Brain microvascular endothelial cell (primary cell): ENCODE results near the gene CDCP1.

Experiments
- DNase-seq: peaks from one replicate; pipeline ENCODE4 v3.0.0-alpha.2; 2020
- H3K27ac ChIP-seq: fragments of 250-450 bp; sonication (Bioruptor Pico); 2 replicates; pipeline ENCODE4 v1.5.1; 2020; ENCODE audit warnings: mild to moderate bottlenecking, moderate library complexity
- H3K27me3 ChIP-seq: fragments of 250-450 bp; sonication (Bioruptor Pico); replicated peaks from 2 replicates; pipeline ENCODE4 v1.5.1; 2020; ENCODE audit warnings: mild to moderate bottlenecking
- H3K36me3 ChIP-seq: fragments of 250-450 bp; sonication (Bioruptor Pico); replicated peaks from 2 replicates; pipeline ENCODE4 v1.5.1; 2020; ENCODE audit warnings: mild to moderate bottlenecking
- H3K4me3 ChIP-seq: 2 replicates; pipeline ENCODE4 v1.5.1; 2011; ENCODE audit warnings: low read depth, mild to moderate bottlenecking, control low read depth, low read length, moderate library complexity
- CTCF ChIP-seq: IDR thresholded peaks from 2 replicates; pipeline ENCODE4 v1.5.1; 2011; ENCODE audit warnings: low read depth, mild to moderate bottlenecking, moderate library complexity, low read length, control low read depth, inconsistent platforms; ENCODE audit errors: missing control alignments
- in situ Hi-C: cut with HindIII; loops from 2 replicates; pipeline ENCODE4 v1.10.0; 2017; ENCODE audit warnings: low sequenced_read_pairs, low pct_ligation_motif_present

The CDCP1 gene

GRCh38 chr3:45037720-45038455, 108.3 kb downstream of the CDCP1 start:
- Histone ChIP-seq H3K27me3 (no peaks in the 10 kb centered on the region), H3K4me3 (no peak overlapping the region), H3K27ac (no peak overlapping the region), H3K36me3 (no peaks in the 10 kb centered on the region)
- TF ChIP-seq CTCF, result peak; percentile 95
- in situ Hi-C loops, result loop anchor here (25.0 kb wide), 1 partner anchor 474 kb away; no protein-coding TSS in a partner anchor
- peak; percentile 94 for DNase-seq

- H3K27me3 ChIP-seq, result no peaks in the 10 kb centered on the region
- no peaks in the 10 kb centered on the region for H3K36me3 ChIP-seq
- no peak overlapping the region for H3K27ac ChIP-seq
- DNase-seq, result no peak
- in situ Hi-C loops, result loop anchor here (25.0 kb wide), 1 partner anchor 477 kb away; no protein-coding TSS in a partner anchor
- H3K4me3 ChIP-seq, result peak overlapping the region; percentile 47
- TF ChIP-seq CTCF, result peak; percentile 25
These were observed 110.5 kb downstream of the CDCP1 start for GRCh38 chr3:45035441-45036301.

GRCh38 chr3:45034612-45035252, 111.4 kb downstream of the CDCP1 start:
- Histone ChIP-seq H3K27me3 (no peaks in the 10 kb centered on the region), H3K4me3 (no peak overlapping the region), H3K27ac (no peak overlapping the region), H3K36me3 (no peaks in the 10 kb centered on the region)
- TF ChIP-seq CTCF, result no peak
- in situ Hi-C loops, result loop anchor here (25.0 kb wide), 1 partner anchor 478 kb away; no protein-coding TSS in a partner anchor
- no peak for DNase-seq

GRCh38 chr3:45033791-45034190, 112.4 kb downstream of the CDCP1 start:
- no peaks in the 10 kb centered on the region for H3K27me3 ChIP-seq
- H3K36me3 ChIP-seq, result no peaks in the 10 kb centered on the region
- no peak for DNase-seq
- no peak overlapping the region for H3K27ac ChIP-seq
- no peak for TF ChIP-seq CTCF
- in situ Hi-C loops, result loop anchor here (25.0 kb wide), 1 partner anchor 479 kb away; no protein-coding TSS in a partner anchor
- H3K4me3 ChIP-seq, result no peak overlapping the region
